ENCODE measurements around the gene SYS1. TPM values are rescaled to one million over a fixed set of nuclear protein-coding genes. Genes with fewer than 3 reads are reported as not detected.
A peak's percentile ranks its signal among the peaks of the same experiment; 100 is the strongest.

Gene SYS1
- total RNA-seq: 10 to 100 TPM; 23.7 to 69.8 (median 35.3) TPM
- 10 to 100 TPM; 15.1 to 22.2 (median 21.6) TPM for polyA plus RNA-seq
- long read RNA-seq, donor 1, transcript SYS1-201 (4 exons, 2,862 nt): major isoform, 8 of 9 reads
- long read RNA-seq, donor 1, partial matches to known transcripts: 0 of 9 reads
- long read RNA-seq, donor 1, other reads (novel, unspliced or antisense): 0 of 9 reads
- long read RNA-seq, donor 2, transcript SYS1-201 (4 exons, 2,862 nt): major isoform, 7 of 9 reads
- long read RNA-seq, donor 2, partial matches to known transcripts: 0 of 9 reads
- long read RNA-seq, donor 2, other reads (novel, unspliced or antisense): 0 of 9 reads

DNA sequence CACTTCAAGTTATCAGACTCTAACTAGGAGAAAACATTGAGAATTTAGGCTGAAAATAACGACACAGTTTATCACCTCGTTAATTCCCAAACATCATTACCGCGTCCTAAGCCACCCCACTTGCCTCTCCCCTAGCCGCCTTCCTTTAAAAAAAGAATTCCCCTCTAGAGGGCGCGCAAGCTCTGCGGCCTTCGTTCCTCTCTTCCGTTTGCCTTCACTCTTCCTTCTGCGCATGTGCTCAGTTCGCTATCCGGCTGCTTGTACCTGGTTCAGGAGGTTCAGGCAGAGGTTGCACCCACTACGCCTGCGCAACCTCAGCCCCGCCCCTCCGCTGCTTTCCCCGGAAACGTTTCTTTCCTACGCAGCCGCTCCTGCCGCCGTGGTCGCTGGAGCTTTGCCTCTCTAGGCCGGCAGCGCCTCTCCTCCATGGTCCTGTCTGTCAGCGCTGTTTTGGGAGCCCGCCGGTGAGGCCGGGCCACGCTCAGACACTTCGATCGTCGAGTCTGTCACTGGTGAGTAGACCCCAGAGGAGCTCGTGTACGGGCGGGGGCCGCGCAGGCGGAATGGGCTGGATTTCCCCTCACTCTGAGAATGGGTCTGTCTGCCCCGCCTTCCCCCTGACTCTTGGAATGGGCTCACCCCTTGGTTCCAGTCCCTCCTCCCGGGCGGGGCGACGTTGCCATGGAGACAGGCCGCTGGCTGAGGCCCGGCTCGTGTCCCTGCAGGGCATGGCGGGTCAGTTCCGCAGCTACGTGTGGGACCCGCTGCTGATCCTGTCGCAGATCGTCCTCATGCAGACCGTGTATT, at the start of gene SYS1:
SYS1 (plus strand) TSS at position 353 of the 807 bp plus-strand sequence; CDS start at position 729, 376 bp downstream.
- intact Hi-C loops (cut with DNase I; ENCODE audit: low total_unique reads): no loop called here
- DNase-seq: peak; percentile 99
- Histone ChIP-seq H3K27me3 (replicated peaks in 1 of 7) (no peaks in the 10 kb centered on the region), H3K4me1 (peaks cover 23 to 95% (median 74%) of the 10 kb centered on the region in 6 donors), H3K4me3 (peak within 1 kb of the TSS; percentile 58 to 93 (median 80)), H3K36me3 (peaks cover 0 to 33% (median 29%) of the 10 kb centered on the region in 6 donors), H3K27ac (peak within 1 kb of the TSS; percentile 93 to 98 (median 96)), H3K9me3 (no peaks in the 10 kb centered on the region)
- WGBS, 5 donors: 0 to 1% (median 0%) methylated on average over 33 to 55 of the region's 55 CpGs
- peak; percentile 97 to 99 (median 99) for TF ChIP-seq POLR2AphosphoS5 (IDR thresholded peaks at IDR 0.05)
- TF ChIP-seq, protein P1, sequence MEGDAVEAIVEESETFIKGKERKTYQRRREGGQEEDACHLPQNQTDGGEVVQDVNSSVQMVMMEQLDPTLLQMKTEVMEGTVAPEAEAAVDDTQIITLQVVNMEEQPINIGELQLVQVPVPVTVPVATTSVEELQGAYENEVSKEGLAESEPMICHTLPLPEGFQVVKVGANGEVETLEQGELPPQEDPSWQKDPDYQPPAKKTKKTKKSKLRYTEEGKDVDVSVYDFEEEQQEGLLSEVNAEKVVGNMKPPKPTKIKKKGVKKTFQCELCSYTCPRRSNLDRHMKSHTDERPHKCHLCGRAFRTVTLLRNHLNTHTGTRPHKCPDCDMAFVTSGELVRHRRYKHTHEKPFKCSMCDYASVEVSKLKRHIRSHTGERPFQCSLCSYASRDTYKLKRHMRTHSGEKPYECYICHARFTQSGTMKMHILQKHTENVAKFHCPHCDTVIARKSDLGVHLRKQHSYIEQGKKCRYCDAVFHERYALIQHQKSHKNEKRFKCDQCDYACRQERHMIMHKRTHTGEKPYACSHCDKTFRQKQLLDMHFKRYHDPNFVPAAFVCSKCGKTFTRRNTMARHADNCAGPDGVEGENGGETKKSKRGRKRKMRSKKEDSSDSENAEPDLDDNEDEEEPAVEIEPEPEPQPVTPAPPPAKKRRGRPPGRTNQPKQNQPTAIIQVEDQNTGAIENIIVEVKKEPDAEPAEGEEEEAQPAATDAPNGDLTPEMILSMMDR (IDR thresholded peaks at IDR 0.05 in 8 of 11, conservative IDR thresholded peaks at IDR 0.05 in 3 of 11): peak; percentile 86 to 99 (median 91)
- peak; percentile 50 to 84 (median 51) for TF ChIP-seq POLR2A (IDR thresholded peaks at IDR 0.05)

GRCh38 chr20:45313943-45314342, 49.0 kb upstream of the SYS1 start:
- intact Hi-C loops (cut with DNase I; ENCODE audit: low total_unique reads): no loop called here
- Histone ChIP-seq H3K36me3 (no peaks in the 10 kb centered on the region), H3K27ac (no peak overlapping the region), H3K27me3 (replicated peaks in 1 of 7) (peaks cover 0 to 73% (median 25%) of the 10 kb centered on the region in 7 donors), H3K9me3 (no peaks in the 10 kb centered on the region), H3K4me3 (no peak overlapping the region), H3K4me1 (peaks cover 3 to 30% (median 13%) of the 10 kb centered on the region in 6 donors)
- no peak for TF ChIP-seq POLR2A (IDR thresholded peaks at IDR 0.05)
- TF ChIP-seq, protein P1 (IDR thresholded peaks at IDR 0.05 in 8 of 11, conservative IDR thresholded peaks at IDR 0.05 in 3 of 11): no peak
- TF ChIP-seq POLR2AphosphoS5 (IDR thresholded peaks at IDR 0.05): no peak
- DNase-seq: no peak
- WGBS, 5 donors: 83 to 91% (median 87%) methylated on average over 11 of the region's 11 CpGs

DNA sequence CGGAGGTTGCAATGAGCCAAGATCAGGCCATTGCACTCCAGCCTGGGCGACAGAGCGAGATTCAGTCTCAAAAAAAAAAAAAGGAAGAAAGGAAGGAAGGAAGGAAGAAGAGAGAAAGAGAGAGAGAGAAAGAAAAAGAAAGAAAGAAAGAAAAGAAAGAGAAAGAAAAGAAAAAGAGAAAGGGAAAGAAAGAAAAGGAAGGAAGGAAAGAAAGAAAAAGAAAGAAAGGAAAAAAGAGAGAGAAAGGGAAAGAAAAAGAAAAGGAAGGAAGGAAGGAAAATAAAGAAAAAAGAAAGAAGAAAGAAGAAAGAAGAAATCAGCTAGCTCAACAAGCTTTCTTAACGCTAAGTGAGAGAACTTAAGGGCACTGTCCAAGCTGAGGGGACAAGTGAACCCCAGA, 47.3 kb upstream of the SYS1 start:
- peaks cover 3 to 48% (median 30%) of the 10 kb centered on the region in 6 donors for H3K4me1 ChIP-seq
- H3K27ac ChIP-seq: no peak overlapping the region
- H3K9me3 ChIP-seq: no peaks in the 10 kb centered on the region
- intact Hi-C loops (cut with DNase I; ENCODE audit: low total_unique reads): loop anchor here (5.0 kb wide), 1 partner anchor 457 kb away; no protein-coding TSS in a partner anchor
- peaks cover 0 to 70% (median 25%) of the 10 kb centered on the region in 7 donors for H3K27me3 ChIP-seq (replicated peaks in 1 of 7)
- WGBS, 5 donors: 82 to 92% (median 88%) methylated on average over 4 of the region's 4 CpGs
- H3K36me3 ChIP-seq: no peaks in the 10 kb centered on the region
- DNase-seq: no peak
- TF ChIP-seq POLR2AphosphoS5 (IDR thresholded peaks at IDR 0.05) (no peak), POLR2A (IDR thresholded peaks at IDR 0.05) (no peak)
- TF ChIP-seq, protein P1 (IDR thresholded peaks at IDR 0.05 in 8 of 11, conservative IDR thresholded peaks at IDR 0.05 in 3 of 11): no peak
- H3K4me3 ChIP-seq: no peak overlapping the region

All from spleen (tissue), 13 donors.